Osteocyte (in vitro differentiated cells): Measurements from ENCODE around the gene TRIM8. TPM values are rescaled to one million over a fixed set of nuclear protein-coding genes. Genes with fewer than 3 reads are reported as not detected.

Experiments used
- DNase-seq: peaks from one replicate; pipeline ENCODE4 v3.0.0; 2021; ENCODE audit warnings: mixed read lengths; ENCODE audit not compliant: unreplicated experiment; ENCODE audit errors: extremely low spot score
- H3K27ac Mint-ChIP-seq: one replicate; pipeline ENCODE4 v1.8.0; 2021; ENCODE audit warnings: mild to moderate bottlenecking, mixed read lengths; ENCODE audit not compliant: unreplicated experiment
- H3K27me3 Mint-ChIP-seq: one replicate; pipeline ENCODE4 v1.8.0; 2021; ENCODE audit warnings: mixed read lengths; ENCODE audit not compliant: unreplicated experiment
- H3K36me3 Mint-ChIP-seq: one replicate; pipeline ENCODE4 v1.8.0; 2021; ENCODE audit warnings: mixed read lengths; ENCODE audit not compliant: unreplicated experiment
- H3K4me1 Mint-ChIP-seq: one replicate; pipeline ENCODE4 v1.8.0; 2021; ENCODE audit warnings: mixed read lengths; ENCODE audit not compliant: unreplicated experiment
- H3K4me3 Mint-ChIP-seq: one replicate; pipeline ENCODE4 v1.8.0; 2021; ENCODE audit warnings: mild to moderate bottlenecking, moderate library complexity, mixed read lengths; ENCODE audit not compliant: unreplicated experiment
- H3K9me3 Mint-ChIP-seq: one replicate; pipeline ENCODE4 v1.8.0; 2021; ENCODE audit warnings: mixed read lengths; ENCODE audit not compliant: unreplicated experiment
- CTCF ChIP-seq: fragments of 200-600 bp; sonication (generic); IDR thresholded peaks from 2 replicates; pipeline ENCODE4 v1.5.0; 2021; ENCODE audit warnings: antibody characterized with exemption, mild to moderate bottlenecking, moderate library complexity
- total RNA-seq: library from RNA; stranded (reverse); gene quantifications from 2 replicates; pipeline ENCODE4 v1.2.1, GENCODE V29; 2021

Gene TRIM8
- total RNA-seq, 1 donor from 2014 or later: 63.9 TPM

DNA sequence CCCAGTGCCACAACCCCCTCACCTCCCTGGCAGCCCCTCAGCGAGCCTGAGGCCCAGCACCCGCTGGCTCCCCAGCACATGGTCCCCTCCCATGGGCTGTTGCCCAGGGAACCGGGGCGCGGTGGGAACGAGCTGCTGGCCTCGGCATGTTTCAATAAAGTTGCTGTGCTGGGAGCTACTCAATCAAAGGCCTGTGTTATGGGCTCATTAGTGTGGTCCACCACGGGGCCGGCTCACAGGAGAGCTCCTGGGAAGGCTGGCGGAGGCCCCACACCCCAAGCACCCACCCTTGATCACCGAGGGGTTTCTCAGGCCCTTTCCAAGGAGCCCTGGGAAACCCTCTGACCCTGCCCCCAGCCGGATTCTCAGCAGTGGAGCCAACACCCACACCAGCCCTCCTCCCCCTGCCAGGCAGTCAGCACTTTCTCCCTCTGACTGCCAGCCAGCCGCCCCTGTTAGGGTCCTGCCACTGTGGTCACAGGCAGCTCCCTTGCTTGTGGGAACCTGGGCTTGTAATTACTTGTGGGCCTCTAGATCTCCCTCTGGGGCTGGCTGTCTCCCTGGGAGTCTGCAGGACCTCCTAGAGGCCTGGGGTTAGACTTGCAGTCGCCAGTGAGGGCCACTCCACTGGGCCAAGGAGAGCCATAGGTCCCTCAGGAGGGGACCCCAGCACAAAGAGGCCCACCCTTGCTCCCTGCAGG is 24.8 kb upstream of the TRIM8 start:
- Mint-ChIP-seq H3K27ac (no peak overlapping the region), H3K36me3 (peaks cover 11% of the 10 kb centered on the region), H3K27me3 (no peaks in the 10 kb centered on the region), H3K4me3 (no peak overlapping the region), H3K9me3 (no peaks in the 10 kb centered on the region), H3K4me1 (peaks cover 9% of the 10 kb centered on the region)
- TF ChIP-seq CTCF: no peak
- no peak for DNase-seq

- Mint-ChIP-seq H3K9me3 (no peaks in the 10 kb centered on the region), H3K4me3 (no peak overlapping the region), H3K27ac (no peak overlapping the region), H3K36me3 (peaks cover 15% of the 10 kb centered on the region), H3K4me1 (peaks cover 9% of the 10 kb centered on the region), H3K27me3 (no peaks in the 10 kb centered on the region)
- no peak for TF ChIP-seq CTCF
- DNase-seq: no peak
Measured at GRCh38 chr10:102620138-102620590, 24.1 kb upstream of the TRIM8 start.

DNA sequence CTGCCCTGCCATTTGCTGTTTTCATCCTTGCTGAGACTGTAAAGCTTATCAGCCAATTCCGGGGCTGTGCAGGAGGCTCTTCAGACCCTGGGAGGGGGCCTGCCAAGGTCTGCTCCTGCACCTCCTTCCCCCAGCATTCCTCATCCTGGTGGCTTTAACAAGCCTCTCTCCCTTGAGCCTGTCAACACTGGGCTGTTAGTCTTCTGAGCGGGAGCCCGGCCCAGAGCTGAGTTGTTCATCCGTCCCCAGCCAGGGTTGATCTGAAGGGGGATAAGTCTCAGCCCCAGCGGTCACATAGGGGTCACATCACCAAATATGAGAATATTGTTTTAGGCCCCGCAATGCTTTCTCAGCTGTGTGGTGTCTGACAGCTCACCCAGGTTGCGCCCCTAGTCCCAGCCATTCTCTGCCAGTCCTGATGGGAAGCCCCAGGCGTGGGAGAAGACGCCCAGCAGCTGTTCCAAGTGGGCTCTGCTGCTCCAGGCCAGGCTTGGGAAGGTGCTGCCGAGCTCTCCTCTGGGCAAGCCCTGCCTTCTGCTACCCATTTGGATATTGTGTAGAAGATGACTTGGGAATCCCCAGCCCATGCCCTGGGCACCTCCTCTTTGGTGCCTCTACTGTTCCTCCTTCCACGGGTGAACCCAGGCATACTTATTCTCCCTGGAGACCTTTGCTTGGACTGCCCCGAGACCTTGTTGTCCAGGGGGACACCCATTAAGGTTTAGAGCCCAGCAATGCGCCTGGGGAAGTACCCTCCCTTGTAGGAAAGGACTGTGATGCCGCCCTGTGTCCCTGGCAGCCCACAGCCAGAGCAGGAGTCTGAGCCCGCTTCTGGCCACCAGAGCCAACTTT is 23.5 kb upstream of the TRIM8 start:
- no peak for DNase-seq
- Mint-ChIP-seq H3K27me3 (no peaks in the 10 kb centered on the region), H3K9me3 (no peaks in the 10 kb centered on the region), H3K27ac (no peak overlapping the region), H3K4me1 (peaks cover 9% of the 10 kb centered on the region), H3K4me3 (no peak overlapping the region), H3K36me3 (peaks cover 15% of the 10 kb centered on the region)
- TF ChIP-seq CTCF: no peak

- Mint-ChIP-seq H3K4me1 (peaks cover 14% of the 10 kb centered on the region), H3K27me3 (no peaks in the 10 kb centered on the region), H3K27ac (no peak overlapping the region), H3K9me3 (no peaks in the 10 kb centered on the region), H3K36me3 (peaks cover 15% of the 10 kb centered on the region), H3K4me3 (no peak overlapping the region)
- no peak for DNase-seq
- no peak for TF ChIP-seq CTCF
Measured at GRCh38 chr10:102621443-102622325, 22.6 kb upstream of the TRIM8 start.
